Measurements from ENCODE around the gene SLC35B1.
"Not testable (repeated sequence)": the region's sequence is repeated elsewhere in the genome, so short reads cannot be mapped to it uniquely, and the experiment has no call there.

The SLC35B1 gene

DNA sequence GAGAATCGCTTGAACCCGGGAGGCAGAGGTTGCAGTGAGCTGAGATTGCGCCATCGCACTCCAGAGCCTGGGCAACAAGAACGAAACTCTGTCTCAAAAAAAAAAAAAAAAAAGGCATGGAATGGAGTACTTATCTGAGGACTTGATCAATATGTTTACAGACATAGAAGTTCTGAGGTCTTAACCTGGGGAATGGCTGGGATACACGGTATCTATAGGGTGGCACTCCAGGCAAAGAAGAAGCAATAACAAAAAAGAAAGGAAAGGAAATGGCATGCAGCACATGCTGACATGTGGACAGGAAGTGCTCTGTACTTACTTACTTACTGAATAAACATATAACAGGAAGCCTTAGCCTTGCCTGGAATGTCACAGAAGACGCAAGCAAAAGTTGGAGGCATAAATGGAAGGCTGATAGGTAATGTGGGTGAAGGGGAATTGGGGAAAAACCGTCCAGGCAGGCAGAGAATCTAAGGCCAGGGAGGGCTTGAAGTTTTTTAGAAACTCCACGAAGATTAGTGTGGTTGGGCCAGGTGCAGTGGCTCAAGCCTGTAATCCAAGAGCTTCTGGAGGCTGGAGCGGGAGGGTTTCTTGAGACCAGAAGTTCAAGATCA lies 19.8 kb downstream of the SLC35B1 start:
- ATAC-seq (replicated peaks) (peak; percentile 80), DNase-seq (no peak)
- Mint-ChIP-seq H3K4me1 (ENCODE audit: low read depth in 2 of 2) (peaks cover 21 to 22% of the 10 kb centered on the region in 2 donors), H3K4me3 (peak overlapping the region; percentile 74 to 82), H3K9me3 (no peaks in the 10 kb centered on the region), H3K27me3 (no peaks in the 10 kb centered on the region), H3K27ac (peak overlapping the region; percentile 89 to 91), H3K36me3 (ENCODE audit: insufficient read depth) (peaks cover 2% of the 10 kb centered on the region)

DNA sequence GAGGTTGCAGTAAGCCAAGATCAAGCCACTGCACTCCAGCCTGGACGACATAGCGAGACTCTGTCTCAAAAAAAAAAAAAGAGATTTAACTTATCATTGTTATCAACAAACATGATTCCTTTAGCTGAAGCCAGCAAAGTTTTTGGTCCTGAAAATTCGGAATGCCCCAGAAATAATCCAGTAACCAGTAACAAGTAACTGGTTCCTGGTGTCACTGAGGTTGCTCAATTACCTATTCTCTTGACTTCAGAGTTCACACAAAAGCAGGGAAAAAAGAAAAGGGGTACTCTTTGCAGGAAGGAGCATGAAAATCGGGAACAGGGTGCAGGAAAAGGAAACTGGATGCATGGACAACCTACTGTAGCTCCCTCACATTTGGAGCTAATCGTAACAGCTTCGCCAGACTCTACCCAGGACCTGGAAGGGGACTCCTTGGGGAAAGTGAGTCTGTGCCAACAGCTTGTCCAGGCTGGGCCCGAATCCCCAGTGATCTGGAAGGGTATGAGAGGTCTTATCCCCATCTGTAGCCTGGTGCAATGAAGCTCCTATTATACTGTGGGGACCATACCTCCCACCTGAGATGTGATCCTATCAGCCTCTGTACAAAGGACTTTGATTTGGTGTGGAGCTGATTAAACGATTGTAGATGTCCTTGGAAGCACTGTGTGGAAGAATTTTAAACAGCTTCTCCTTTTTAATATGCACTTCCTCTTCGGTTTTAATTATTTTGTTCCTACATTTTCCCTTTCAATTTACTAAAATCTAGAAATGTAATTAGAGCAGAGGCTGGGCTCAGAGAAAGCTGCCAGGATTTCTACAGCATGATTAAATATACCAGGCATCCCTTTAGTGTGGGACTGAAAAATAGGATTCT lies 26.4 kb downstream of the SLC35B1 start:
- Mint-ChIP-seq H3K36me3 (ENCODE audit: insufficient read depth) (peaks cover 23% of the 10 kb centered on the region), H3K9me3 (no peaks in the 10 kb centered on the region), H3K27ac (no peak overlapping the region), H3K27me3 (no peaks in the 10 kb centered on the region), H3K4me3 (no peak overlapping the region), H3K4me1 (ENCODE audit: low read depth in 2 of 2) (peaks cover 17 to 22% of the 10 kb centered on the region in 2 donors)
- DNase-seq, result no peak
- no peak for ATAC-seq (replicated peaks)

DNA sequence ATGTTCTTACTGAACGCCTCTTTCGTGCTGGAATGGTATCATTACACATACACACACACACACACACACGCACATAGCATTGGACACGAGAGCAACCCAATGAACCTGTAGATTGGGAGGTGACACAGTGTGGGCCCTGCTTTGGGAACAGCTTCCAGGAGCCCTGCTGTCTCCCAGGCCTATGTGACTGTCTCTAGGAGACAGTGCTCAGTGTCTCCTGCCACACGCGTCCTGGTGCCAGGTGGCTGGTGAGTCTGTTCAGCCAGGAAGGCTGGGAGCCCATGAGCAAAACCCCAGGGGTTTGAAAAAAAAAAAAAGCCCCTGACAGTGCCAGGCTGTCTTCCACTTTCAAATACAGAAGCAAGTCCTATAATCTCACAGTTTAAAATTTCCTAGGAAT lies 27.4 kb downstream of the SLC35B1 start:
- peaks cover 23 to 32% of the 10 kb centered on the region in 2 donors for H3K4me1 Mint-ChIP-seq (ENCODE audit: low read depth in 2 of 2)

DNA sequence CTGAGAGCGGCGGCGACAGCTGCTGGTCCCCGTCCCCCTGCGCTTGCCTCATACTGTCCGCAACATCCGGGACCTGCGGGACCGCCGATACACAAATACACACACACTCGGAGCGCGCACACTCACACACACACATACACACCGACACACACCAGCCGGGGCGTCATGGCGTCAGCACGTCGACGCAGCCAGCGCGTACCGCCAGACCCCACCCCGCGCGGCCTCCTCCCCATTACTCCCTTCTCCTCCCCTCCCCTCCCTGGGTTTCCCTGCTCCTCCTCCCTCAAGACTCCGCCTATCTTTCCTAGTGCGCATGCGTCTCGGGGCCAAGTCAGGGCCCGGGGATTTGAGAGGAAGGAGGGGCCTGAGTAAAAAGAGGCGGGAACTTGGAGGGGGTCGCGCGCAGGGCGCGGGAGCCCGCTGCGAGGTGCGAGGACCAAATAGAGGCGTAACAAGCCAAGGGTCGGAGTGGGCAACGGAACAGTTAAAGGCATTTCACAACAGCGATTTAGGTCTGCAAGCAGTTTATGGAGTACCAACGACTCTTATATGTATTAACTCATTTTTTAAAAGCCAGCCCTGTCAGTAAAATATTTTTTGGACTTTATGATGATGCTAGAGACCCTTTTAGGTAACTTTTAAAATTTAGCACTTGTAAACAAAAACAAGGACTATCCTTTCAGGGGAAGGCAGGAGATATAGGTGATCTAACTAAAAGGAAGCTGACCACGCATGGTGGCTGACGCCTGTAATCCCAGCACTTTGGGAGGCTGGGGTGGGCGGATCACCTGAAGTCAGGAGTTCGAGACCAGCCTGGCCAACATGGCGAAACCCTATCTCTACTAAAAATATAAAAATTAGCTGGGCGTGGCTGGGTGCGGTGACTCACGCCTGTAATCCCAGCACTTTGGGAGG lies 29.6 kb downstream of the SLC35B1 start, which contains the start of gene SPOP:
Gene SPOP, minus strand, starts transcription at position 165 of the 915 bp plus-strand sequence. CDS start 55,287 bp downstream, outside the sequence.
- Mint-ChIP-seq H3K9me3 (no peaks in the 10 kb centered on the region), H3K36me3 (ENCODE audit: insufficient read depth) (peaks cover 44% of the 10 kb centered on the region), H3K27ac (peak within 1 kb of the TSS; percentile 97 to 99), H3K4me1 (ENCODE audit: low read depth in 2 of 2) (peaks cover 34 to 49% of the 10 kb centered on the region in 2 donors), H3K4me3 (peak within 1 kb of the TSS; percentile 83 to 95), H3K27me3 (no peaks in the 10 kb centered on the region)
- DNase-seq (peak; percentile 98), ATAC-seq (replicated peaks) (peak; percentile 90)

More for the DNA sequence above, 27.4 kb downstream of the SLC35B1 start:
- ATAC-seq (replicated peaks), result no peak
- no peaks in the 10 kb centered on the region for H3K27me3 Mint-ChIP-seq
- no peak overlapping the region for H3K27ac Mint-ChIP-seq
- peaks cover 34% of the 10 kb centered on the region for H3K36me3 Mint-ChIP-seq (ENCODE audit: insufficient read depth)
- no peak overlapping the region for H3K4me3 Mint-ChIP-seq
- DNase-seq, result no peak
- no peaks in the 10 kb centered on the region for H3K9me3 Mint-ChIP-seq

DNA sequence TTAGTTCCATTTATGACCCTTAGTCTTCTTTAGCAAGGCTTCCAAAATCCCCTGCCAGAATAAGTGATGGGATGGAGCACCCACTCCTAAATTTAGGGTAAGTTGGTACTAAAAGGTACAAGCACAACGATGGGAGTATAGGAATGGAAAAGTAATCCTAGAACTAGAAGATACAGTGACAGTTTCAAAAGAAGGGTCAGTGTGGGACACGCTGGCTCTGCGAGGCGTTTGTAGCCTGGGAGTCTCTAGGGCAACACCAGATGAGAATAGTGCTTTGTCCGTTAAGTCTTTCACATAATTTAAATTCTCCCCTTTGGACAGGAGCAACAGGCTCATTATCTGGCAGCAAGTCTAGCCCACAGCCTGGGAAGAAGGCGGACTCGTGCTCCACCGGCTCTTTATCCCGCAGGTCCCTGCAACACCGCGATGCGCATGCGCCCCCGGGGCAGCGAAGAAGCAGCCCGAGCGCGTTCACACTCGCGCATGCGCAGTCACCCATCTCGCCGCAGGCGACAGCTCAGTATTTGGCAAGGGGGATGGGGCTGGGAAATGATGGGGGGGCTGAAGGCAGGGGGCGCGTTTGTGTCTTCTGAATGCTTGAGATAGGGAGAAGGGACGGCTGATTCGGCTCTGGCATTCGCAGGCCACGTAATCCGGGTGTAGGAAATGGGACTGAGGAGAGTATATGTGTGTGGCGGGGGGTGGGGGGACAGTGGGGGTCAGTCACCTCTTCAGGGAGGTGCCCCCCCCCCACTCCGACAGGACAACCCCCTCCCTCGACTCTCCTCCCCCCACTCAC lies 30.4 kb downstream of the SLC35B1 start:
- Mint-ChIP-seq H3K36me3 (ENCODE audit: insufficient read depth) (peaks cover 49% of the 10 kb centered on the region), H3K9me3 (no peaks in the 10 kb centered on the region), H3K4me3 (peak overlapping the region; percentile 83 to 95), H3K4me1 (ENCODE audit: low read depth in 2 of 2) (peaks cover 39 to 56% of the 10 kb centered on the region in 2 donors), H3K27ac (peak overlapping the region; percentile 97 to 99), H3K27me3 (no peaks in the 10 kb centered on the region)
- ATAC-seq (replicated peaks) (peak; percentile 49), DNase-seq (peak; percentile 88 to 93 (median 92))

DNA sequence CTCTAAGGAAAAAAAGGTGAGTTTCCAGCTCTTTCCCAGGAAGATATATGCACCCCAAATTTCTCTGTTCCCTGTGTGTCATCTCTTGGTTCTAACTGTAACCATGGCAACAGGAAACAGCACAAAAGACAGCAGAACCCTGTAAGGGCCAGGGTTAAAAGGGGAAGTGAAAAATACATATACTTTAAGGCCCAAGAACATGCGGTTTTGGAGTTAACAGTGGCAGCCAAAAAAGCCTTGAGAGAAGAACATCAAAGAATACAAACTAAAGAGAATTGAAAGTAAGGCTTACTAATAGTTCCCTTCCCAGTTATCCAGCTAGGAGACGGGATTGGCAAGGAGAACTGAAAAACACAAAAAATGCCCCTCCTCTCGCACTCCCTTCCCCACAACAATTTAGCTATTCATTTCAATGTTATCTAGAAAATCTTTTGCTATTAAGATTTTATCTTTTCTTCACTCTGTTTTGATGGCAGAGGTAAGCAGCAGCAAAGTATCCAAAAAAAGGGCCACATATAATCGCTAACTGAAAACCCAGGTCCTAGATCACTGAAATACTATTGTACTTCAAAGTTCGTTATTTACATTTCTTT lies 31.4 kb downstream of the SLC35B1 start:
- Mint-ChIP-seq H3K9me3 (no peaks in the 10 kb centered on the region), H3K27ac (peak overlapping the region; percentile 97 to 99), H3K36me3 (ENCODE audit: insufficient read depth) (peaks cover 52% of the 10 kb centered on the region), H3K4me3 (peak overlapping the region; percentile 83 to 95), H3K4me1 (ENCODE audit: low read depth in 2 of 2) (peaks cover 40 to 62% of the 10 kb centered on the region in 2 donors), H3K27me3 (no peaks in the 10 kb centered on the region)
- peak; percentile 19 to 23 (median 23) for DNase-seq
- peak; percentile 41 for ATAC-seq (replicated peaks)

DNA sequence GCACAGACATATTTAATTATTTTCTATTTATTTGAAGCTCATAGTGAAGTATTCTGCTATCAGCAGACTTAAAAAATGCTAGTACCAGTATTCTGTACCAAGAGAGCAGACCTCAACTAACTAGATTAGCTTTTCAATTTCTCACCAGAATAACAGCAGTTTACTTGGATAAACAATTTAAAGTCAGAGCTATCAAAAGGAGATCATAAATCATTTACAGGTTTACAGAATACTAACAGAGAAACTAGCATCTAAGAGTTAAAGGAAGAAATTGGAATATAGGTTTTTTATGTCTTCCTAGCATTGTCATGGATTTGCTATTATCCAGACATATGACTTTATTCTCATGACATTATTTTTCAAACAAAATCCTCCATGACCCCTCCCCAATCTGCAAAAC lies 33.3 kb downstream of the SLC35B1 start:
- H3K27ac Mint-ChIP-seq, result peak overlapping the region; percentile 97 to 99

DNA sequence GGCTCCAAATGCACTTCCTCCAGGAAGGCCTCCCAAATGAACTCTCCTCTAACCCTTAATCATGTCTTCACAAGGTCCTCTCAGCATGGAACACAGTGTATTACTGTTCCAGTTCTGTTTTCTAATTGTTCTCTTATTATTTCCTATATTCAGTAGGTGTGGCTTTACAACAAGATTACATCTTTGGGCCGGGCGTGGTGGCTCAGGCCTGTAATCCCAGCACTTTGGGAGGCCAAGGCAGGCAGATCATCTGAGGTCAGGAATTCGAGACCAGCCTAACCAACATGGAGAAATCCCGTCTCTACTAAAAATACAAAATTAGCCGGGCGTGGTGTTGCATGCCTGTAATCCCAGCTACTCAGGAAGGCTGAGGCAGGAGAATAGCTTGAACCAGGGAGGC lies 34.1 kb downstream of the SLC35B1 start:
- not testable (repeated sequence) for H3K9me3 Mint-ChIP-seq; ATAC-seq (replicated peaks); H3K27me3 Mint-ChIP-seq; DNase-seq
- Mint-ChIP-seq H3K36me3 (ENCODE audit: insufficient read depth) (peaks cover 48% of the 10 kb centered on the region), H3K4me3 (peak overlapping the region in 1 of 2 donors; percentile 41), H3K4me1 (ENCODE audit: low read depth in 2 of 2) (peaks cover 40 to 71% of the 10 kb centered on the region in 2 donors), H3K27ac (peak overlapping the region; percentile 97 to 99)

More for the DNA sequence above, 33.3 kb downstream of the SLC35B1 start:
- no peaks in the 10 kb centered on the region for H3K9me3 Mint-ChIP-seq
- H3K27me3 Mint-ChIP-seq, result no peaks in the 10 kb centered on the region
- H3K4me1 Mint-ChIP-seq (ENCODE audit: low read depth in 2 of 2), result peaks cover 40 to 71% of the 10 kb centered on the region in 2 donors
- peaks cover 48% of the 10 kb centered on the region for H3K36me3 Mint-ChIP-seq (ENCODE audit: insufficient read depth)
- peak overlapping the region in 1 of 2 donors; percentile 42 for H3K4me3 Mint-ChIP-seq
- ATAC-seq (replicated peaks) (no peak), DNase-seq (no peak)

DNA sequence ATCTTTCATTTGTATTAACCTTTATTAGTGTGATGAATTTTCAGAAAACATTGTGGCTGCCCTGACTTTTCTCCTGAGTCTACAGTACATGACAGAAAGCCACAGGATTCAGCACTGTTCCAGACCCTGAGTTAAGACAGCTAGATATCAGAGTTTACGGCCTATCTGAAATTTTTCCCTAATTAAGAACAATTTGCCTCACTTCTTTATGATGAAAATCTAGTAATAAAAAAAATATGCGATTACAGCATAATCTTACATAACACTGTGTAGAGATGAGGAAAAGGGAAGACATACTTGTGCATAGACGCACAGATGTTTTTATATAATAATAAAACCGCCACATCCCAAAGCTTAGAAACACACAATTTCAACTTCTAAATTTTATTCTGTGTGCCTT lies 37.1 kb downstream of the SLC35B1 start:
- no peak for ATAC-seq (replicated peaks)
- Mint-ChIP-seq H3K4me1 (ENCODE audit: low read depth in 2 of 2) (peaks cover 23 to 47% of the 10 kb centered on the region in 2 donors), H3K36me3 (ENCODE audit: insufficient read depth) (peaks cover 25% of the 10 kb centered on the region), H3K4me3 (no peak overlapping the region), H3K27me3 (no peaks in the 10 kb centered on the region), H3K27ac (peak overlapping the region in 1 of 2 donors; percentile 25), H3K9me3 (no peaks in the 10 kb centered on the region)
- no peak for DNase-seq

DNA sequence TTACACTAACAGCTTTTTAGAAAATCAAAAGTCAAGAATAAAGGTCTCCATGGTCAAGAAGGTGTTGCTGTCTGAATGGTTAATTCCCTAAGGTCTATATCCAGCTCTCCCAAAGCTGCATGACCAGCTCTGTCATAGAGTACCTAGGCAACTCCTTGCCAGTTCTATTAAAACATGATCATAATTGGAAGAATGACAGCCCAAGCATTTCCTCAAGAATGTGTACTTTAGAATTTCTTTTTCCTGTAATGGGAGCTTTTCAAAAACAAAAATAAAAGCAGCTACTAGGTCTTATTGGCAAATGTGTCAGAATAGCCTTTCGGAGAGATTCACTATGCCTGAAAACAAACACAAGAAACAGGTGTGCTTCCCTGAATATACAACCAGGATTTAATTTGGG lies 37.8 kb downstream of the SLC35B1 start:
- no peaks in the 10 kb centered on the region for H3K27me3 Mint-ChIP-seq
- ATAC-seq (replicated peaks) (no peak), DNase-seq (no peak)
- peak overlapping the region in 1 of 2 donors; percentile 41 for H3K27ac Mint-ChIP-seq
- no peak overlapping the region for H3K4me3 Mint-ChIP-seq
- H3K9me3 Mint-ChIP-seq, result no peaks in the 10 kb centered on the region
- H3K4me1 Mint-ChIP-seq (ENCODE audit: low read depth in 2 of 2), result peaks cover 20 to 40% of the 10 kb centered on the region in 2 donors
- peaks cover 22% of the 10 kb centered on the region for H3K36me3 Mint-ChIP-seq (ENCODE audit: insufficient read depth)

DNA sequence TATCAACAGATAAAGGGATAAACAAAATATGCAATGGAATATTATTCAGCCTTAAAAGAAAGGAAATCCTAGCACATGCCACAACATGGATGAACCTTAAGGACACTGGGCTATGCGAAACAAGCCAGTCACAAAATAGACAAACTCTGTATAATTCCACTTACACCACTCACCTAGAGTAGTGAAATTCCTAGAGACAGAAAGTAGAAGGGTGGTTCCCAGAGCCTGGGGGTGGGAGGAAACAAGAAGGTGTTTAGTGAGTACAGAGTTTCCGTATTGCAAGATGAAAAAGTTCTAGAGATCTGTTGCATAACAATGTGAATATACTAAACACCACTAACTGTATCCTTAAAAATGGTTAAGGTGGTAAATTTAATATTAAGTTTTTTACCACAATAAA lies 39.9 kb downstream of the SLC35B1 start:
- no peaks in the 10 kb centered on the region for H3K27me3 Mint-ChIP-seq
- ATAC-seq (replicated peaks), result no peak

DNA sequence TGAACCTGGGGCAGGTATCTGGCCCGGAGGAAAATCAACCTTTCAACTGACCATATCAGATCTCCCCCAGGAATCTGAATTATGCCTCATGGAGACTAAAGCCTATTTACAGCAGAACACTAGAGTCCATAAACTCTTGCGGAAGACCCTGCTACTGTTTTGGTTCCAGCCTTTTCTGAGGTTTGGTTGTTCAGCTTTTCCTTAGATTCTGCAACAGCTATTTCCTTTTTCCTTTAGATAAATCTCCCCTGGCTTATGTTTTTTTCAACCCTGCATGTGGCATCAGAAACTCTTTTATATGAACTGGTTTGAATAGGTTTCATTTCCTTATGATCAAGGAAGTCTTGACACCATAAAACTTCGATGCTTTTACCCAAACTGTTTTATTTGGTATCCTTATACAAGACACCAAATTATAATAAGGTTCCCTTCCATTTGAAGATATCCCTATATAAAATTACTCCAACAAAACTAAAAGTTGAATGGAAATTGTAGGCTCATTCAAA lies 43.0 kb downstream of the SLC35B1 start:
- DNase-seq, result no peak
- no peaks in the 10 kb centered on the region for H3K9me3 Mint-ChIP-seq
- ATAC-seq (replicated peaks), result no peak
- peaks cover 24 to 27% of the 10 kb centered on the region in 2 donors for H3K4me1 Mint-ChIP-seq (ENCODE audit: low read depth in 2 of 2)
- no peak overlapping the region for H3K4me3 Mint-ChIP-seq
- H3K27me3 Mint-ChIP-seq, result no peaks in the 10 kb centered on the region
- peaks cover 8% of the 10 kb centered on the region for H3K36me3 Mint-ChIP-seq (ENCODE audit: insufficient read depth)
- no peak overlapping the region for H3K27ac Mint-ChIP-seq

More for the DNA sequence above, 39.9 kb downstream of the SLC35B1 start:
- Mint-ChIP-seq H3K36me3 (ENCODE audit: insufficient read depth) (peaks cover 16% of the 10 kb centered on the region), H3K27ac (no peak overlapping the region), H3K4me1 (ENCODE audit: low read depth in 2 of 2) (peaks cover 19 to 31% of the 10 kb centered on the region in 2 donors), H3K9me3 (no peaks in the 10 kb centered on the region), H3K4me3 (no peak overlapping the region)
- DNase-seq, result no peak

All from effector memory CD8-positive, alpha-beta T cell (primary cell).